GM08714 (cell line): Measurements from ENCODE around the gene BATF2.
"Not testable (repeated sequence)": the region's sequence is repeated elsewhere in the genome, so short reads cannot be mapped to it uniquely, and the experiment has no call there.

Source experiments
- H3K4me3 ChIP-seq: fragments of 200-500 bp; sonication (Bioruptor generic); 2 replicates; pipeline ENCODE4 v1.5.1; 2014; ENCODE audit warnings: mild to moderate bottlenecking, low read length, inconsistent platforms
- ZNF274 ChIP-seq: IDR thresholded peaks from 2 replicates; pipeline ENCODE4 v1.6.1; 2012; ENCODE audit warnings: mild to moderate bottlenecking, low read depth, low read length

BATF2 gene, protein sequence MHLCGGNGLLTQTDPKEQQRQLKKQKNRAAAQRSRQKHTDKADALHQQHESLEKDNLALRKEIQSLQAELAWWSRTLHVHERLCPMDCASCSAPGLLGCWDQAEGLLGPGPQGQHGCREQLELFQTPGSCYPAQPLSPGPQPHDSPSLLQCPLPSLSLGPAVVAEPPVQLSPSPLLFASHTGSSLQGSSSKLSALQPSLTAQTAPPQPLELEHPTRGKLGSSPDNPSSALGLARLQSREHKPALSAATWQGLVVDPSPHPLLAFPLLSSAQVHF

DNA sequence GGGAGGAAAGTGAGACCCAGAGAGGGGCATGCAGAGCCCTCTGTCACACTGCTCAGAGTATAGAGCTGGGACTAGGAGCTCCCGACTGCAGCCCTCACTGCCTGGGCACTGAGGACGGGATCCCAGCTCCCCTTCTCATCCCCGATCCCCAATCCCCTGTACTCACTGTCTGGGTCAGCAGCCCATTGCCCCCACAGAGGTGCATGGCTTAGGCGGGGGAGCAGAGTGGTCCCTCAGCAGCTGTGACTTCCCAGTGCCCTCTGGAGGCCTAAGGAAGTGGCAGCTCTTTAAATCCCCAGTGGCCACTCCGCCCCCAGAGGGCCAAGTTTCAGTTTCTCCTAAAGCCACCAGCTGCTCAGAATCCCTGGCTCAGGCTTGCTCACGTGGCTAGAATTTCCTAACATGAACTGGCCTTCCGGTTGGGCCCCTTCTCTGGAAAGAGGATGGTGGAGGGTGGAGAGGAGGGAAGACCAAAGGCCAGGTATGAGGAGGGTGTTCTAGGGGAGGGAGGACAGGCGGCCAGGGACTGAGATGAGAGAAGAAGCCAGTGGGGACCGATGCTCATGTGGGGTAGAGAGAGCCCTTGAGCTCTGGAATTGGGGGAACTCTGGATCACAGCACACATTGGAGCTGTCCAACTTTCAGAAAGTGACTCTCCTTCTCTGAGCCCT, at the start of gene BATF2:
TSS of gene BATF2 (minus strand) at position 262 of the 671 bp plus-strand sequence. CDS start at position 205, 57 bp downstream.
- TF ChIP-seq ZNF274: no peak
- H3K4me3 ChIP-seq: no peak within 1 kb of the TSS

GRCh38 chr11:65045728-65046127, 49.0 kb upstream of the BATF2 start:
- no peak for TF ChIP-seq ZNF274
- no peak overlapping the region for H3K4me3 ChIP-seq

DNA sequence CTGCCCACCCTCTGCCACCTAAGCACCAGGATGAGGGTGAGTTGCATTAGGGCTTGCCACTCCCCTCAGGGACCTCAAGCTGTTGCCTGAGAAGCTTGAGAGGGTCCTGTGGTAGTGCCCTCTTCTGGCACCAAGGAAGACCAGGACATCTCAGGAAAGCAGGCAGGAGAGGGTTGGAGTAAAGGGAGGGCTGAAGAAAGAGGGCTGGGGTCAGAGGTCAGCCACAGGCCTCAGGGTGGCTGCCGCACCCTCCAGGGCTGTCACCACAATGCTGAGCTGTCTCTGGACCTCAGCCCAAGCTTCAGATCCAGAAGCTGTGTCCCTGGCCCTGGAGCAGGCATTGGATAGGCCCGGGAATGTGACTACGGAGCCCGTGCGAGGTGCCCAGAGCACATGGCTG, 48.3 kb upstream of the BATF2 start:
- no peak overlapping the region for H3K4me3 ChIP-seq
- no peak for TF ChIP-seq ZNF274

DNA sequence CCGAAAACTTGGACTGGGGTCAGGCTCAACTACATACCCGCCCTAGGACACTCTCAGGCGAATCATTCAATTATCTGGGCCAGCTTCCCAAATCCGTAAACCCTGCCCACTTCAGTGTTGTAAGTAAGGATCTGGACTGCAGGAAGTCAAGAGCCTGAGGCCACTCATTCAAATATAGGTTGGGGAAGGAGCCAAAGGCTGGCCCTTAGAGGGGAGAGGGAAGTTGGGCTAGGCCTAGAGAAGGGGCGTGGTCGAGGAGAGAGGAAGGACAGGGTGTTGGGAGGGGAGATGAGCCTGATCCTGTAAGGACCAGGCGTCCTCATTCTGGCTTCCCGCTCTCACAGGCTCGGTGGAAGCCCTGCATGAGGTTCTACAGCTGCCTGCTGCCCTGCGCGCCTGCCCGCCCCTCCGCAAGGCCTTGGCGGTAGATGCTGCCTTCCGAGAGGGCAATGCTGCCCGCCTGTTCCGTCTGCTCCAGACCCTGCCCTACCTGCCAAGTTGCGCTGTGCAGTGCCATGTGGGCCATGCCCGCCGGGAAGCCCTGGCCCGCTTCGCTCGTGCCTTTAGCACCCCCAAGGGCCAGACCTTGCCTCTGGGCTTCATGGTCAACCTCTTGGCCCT, 47.2 kb upstream of the BATF2 start:
- no peak for TF ChIP-seq ZNF274
- H3K4me3 ChIP-seq: no peak overlapping the region

DNA sequence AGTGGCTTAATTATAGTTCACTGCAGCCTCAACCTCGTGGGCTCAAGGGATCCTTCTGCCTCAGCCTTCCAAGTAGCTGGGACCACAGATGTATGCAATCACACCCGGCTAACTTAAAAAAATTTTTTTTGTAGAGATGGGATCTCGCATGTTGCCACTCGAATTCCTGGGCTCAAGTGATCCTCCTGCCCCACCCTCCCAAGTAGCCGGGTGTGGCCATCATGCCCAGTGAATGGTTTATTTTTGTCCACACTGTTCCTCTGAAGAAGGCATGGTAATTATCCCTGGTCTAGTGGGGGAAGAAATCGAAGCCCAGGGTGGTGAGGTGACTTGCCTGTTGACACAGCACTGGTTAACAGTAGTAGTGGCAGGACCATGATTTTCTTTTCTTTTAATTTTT, 46.1 kb upstream of the BATF2 start:
- TF ChIP-seq ZNF274: no peak
- no peak overlapping the region for H3K4me3 ChIP-seq

DNA sequence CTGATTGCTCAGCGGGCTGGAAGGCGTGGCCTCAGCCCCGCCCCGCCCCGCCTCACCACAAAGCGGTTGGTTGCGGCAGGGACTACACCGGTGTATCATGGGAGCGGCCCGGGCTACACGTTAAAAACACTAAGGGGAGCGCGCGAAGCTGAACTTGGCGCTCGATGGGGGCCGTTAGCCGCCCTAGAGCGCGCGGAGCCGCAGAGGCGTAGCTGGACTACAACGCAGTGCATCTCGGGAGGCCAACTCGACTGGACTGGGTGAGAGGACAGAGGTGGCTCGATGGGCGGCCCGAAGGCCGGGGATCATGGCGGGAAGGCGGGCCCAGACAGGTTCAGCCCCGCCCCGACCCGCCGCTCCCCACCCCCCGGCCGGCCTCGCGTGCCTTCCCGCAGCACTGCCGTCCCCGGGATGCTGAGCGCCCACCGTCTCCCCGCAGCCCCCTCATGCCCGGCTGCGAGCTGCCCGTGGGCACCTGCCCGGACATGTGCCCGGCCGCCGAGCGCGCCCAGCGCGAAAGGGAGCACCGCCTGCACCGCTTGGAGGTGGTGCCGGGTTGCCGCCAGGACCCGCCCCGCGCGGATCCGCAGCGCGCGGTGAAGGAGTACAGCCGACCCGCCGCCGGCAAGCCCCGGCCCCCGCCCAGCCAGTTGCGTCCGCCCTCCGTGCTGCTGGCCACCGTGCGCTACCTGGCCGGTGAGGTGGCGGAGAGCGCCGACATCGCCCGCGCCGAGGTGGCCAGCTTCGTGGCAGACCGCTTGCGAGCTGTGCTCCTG, 44.3 kb upstream of the BATF2 start, which contains the start of gene SAC3D1:
TSS of gene SAC3D1 (plus strand) at position 364 of the 776 bp plus-strand sequence. CDS start at position 447, 83 bp downstream.
- TF ChIP-seq ZNF274: no peak
- peak within 1 kb of the TSS; percentile 64 for H3K4me3 ChIP-seq

- peak overlapping the region; percentile 64; the same call in 1 of the 2 replicates for H3K4me3 ChIP-seq
Observed at GRCh38 chr11:65040520-65040846, 43.7 kb upstream of the BATF2 start.

DNA sequence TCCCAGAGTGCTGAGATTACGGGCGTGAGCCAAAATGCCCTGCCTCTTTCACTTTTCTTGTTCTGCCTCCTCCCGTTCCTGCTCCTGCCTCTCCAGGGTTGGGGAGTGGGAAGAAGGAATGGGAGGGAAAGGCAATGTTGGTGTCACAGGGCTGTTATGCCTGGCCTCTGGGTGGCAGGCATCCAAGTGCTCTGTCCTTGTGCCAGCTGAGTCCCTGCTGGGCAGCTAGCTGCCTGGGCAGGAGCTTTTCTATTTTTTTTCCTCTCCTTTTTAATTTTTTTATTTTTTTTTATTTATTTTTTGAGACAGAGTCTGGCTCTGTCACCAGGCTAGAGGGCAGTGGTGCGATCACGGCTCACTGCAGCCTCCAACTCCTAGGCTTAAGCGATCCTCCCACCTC, 40.2 kb upstream of the BATF2 start:
- no peak overlapping the region for H3K4me3 ChIP-seq
- TF ChIP-seq ZNF274: no peak

More at GRCh38 chr11:65040520-65040846, 43.7 kb upstream of the BATF2 start:
- TF ChIP-seq ZNF274: no peak

DNA sequence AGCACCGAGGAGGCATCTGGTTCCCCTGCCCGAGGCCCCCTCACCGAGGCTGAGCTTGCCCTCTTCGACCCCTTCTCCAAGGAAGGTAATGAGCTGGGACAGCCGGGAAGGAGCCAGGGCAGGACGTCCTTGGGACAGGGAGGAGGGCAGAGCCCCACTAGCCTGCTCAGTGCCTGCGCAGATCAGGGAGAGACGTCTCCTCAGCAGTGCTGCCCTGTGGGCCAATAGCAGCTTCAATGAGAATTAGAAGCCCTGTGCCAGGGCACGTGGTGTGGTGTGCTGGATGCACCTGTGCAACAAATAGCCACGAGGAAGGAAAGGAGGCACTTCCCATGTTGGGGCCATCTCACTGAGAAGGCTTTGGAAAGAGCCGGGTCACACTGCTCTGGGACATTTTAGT, 38.8 kb upstream of the BATF2 start:
- H3K4me3 ChIP-seq: no peak overlapping the region
- no peak for TF ChIP-seq ZNF274

GRCh38 chr11:65034423-65034822, 37.7 kb upstream of the BATF2 start:
- no peak overlapping the region for H3K4me3 ChIP-seq
- no peak for TF ChIP-seq ZNF274

DNA sequence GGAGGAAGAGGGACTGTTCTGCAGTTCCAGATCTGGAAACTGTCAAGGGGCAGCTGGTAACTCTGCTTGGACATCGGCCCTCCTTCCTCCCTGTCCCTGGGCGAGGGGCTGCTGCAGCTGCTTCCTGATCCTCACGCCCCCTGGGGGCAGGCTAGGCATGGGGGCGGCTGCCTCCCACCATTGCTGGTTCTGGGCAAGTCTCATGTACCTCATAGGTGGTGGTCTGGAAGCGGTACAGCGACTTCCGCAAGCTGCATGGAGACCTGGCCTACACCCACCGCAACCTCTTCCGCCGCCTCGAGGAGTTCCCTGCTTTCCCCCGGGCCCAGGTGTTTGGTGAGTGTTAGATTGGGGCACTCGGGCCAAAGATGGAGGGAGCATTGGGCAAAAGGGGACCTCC, 35.4 kb upstream of the BATF2 start:
- H3K4me3 ChIP-seq: no peak overlapping the region
- TF ChIP-seq ZNF274: no peak

DNA sequence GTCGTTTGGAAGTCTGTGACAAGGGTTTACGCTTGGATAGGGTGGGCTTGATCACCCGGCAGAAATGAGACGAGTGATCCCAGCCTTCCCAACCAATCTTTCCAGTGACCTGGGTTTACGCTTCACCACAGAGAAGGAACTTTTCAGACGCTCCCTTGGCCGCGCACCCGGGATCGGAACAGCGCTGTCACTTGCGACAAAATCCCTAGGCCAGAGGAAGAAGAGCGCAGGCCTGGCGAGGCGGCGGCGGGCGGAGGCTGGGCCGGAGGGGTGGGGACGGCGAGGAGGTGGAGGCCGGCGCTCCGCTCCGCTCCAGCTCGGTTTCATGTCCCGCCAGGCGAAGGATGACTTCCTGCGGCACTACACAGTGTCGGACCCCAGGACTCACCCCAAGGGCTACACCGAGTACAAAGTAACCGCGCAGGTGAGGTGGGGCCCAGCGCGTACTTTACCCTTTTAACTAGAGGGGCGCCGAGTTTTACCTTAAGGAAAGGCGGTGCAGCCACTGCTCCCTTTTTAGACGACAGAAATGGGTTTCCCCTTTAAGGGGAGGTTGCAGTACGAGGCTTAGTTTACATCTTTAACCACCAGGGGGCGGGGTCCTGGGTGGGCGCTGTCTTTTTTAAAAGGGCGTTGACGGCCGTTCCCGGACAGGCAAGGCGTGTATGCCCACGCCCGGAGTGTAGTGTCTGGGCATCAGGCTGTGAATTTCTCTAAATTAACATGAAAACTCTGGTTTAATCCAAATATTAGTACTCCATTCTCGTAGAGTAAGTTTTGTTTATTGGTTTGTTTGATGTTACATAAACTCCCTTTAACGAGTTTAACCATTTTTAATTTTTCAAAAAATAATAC, 30.7 kb upstream of the BATF2 start, which contains the start of gene SNX15:
TSS of gene SNX15 (plus strand) at position 227 of the 855 bp plus-strand sequence. CDS start at position 326, 99 bp downstream.
- H3K4me3 ChIP-seq: peak within 1 kb of the TSS; percentile 60; the same call in 1 of the 2 replicates
- no peak for TF ChIP-seq ZNF274

DNA sequence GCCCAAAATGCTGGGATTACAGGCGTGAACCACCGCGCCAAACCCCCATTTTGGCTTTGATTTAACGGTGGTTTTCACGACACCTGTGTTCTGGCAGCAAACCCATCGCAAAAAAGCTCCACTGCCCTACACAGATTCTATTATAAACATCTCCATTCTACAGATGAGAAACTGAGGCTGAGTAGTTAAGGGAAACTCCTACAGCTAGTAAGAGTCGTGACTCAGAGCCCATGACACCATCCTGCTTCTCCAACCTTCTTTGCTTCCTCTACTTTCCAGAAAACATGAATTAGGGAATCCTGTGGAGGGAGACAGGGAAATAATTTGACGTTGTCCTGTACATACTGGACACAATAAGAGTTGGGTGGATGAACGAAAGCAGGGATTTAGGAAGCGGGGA, 30.0 kb upstream of the BATF2 start:
- no peak for TF ChIP-seq ZNF274
- H3K4me3 ChIP-seq: peak overlapping the region; percentile 60; the same call in 1 of the 2 replicates

DNA sequence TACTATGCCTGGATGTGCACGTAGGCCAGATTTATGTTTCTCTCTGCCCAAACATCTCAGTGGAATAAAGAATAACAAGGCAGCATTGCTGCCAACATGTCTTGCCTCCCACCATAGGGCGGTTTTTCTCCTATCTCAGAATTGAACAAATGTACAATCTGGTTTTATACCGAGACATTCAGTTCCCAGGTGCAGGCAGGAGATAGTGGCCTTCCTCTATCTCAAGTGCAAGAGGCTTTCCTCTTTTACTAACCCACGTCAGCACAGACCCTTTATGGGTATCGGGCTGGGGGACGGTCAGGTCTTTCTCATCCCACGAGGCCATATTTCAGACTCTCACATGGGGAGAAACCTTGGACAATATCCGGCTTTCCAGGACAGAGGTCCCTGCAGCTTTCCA, 26.7 kb upstream of the BATF2 start:
- not testable (repeated sequence) for H3K4me3 ChIP-seq
